ENCODE results near the gene CYTH2.
A peak's percentile ranks its signal among the peaks of the same experiment; 100 is the strongest.

Gene CYTH2

GRCh38 chr19:48445256-48445605 is 23.9 kb upstream of the CYTH2 start:
- peak overlapping the region; percentile 97 for H3K4me3 ChIP-seq (ENCODE audit: control insufficient read depth, low read depth, low read length)
- peak; percentile 87 for DNase-seq (ENCODE audit: low read depth)
- TF ChIP-seq, protein P1, sequence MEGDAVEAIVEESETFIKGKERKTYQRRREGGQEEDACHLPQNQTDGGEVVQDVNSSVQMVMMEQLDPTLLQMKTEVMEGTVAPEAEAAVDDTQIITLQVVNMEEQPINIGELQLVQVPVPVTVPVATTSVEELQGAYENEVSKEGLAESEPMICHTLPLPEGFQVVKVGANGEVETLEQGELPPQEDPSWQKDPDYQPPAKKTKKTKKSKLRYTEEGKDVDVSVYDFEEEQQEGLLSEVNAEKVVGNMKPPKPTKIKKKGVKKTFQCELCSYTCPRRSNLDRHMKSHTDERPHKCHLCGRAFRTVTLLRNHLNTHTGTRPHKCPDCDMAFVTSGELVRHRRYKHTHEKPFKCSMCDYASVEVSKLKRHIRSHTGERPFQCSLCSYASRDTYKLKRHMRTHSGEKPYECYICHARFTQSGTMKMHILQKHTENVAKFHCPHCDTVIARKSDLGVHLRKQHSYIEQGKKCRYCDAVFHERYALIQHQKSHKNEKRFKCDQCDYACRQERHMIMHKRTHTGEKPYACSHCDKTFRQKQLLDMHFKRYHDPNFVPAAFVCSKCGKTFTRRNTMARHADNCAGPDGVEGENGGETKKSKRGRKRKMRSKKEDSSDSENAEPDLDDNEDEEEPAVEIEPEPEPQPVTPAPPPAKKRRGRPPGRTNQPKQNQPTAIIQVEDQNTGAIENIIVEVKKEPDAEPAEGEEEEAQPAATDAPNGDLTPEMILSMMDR (IDR thresholded peaks at IDR 0.05; ENCODE audit: control insufficient read depth, insufficient read depth, low read depth, low read length, missing control alignments): peak; percentile 72

DNA sequence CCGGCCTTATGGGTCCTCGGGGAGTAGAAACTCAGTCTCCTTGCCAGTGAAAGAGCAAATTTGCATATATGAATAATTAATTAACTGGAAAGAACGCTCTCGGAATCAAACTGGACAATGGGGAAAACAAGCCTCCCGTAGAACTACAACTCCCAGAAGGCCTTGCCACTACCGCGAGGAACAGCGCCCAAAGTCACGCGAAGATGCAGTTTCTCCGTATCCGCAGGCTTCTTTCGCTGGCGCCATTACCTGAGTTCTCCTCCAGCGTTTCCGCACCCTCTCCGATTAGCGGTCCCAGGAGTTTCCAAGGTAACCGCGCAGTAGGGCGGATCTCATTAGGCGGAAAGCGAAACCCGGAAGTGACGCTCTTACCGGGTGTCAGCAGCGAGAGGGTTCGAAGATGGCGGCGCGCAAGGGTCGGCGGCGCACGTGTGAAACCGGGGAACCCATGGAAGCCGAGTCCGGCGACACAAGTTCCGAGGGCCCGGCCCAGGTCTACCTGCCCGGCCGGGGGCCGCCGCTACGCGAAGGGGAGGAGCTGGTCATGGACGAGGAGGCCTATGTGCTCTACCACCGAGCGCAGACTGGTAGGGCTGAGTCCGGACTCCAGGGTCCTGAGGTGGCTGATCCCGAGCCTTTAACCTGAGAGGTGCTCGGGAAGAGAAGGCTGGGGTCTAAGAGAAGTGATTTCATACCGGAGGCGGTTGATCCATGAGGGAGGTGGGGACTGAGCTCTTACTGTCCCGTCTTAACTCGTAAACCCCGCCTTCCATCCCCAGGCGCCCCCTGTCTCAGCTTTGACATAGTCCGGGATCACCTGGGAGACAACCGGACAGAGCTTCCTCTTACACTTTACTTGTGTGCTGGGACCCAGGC is 23.3 kb upstream of the CYTH2 start, which contains the start of gene GRWD1:
Gene GRWD1, plus strand, starts transcription at position 378 of the 876 bp plus-strand sequence. Its CDS starts 23 bp downstream, at position 401.
- H3K4me3 ChIP-seq (ENCODE audit: control insufficient read depth, low read depth, low read length): peak within 1 kb of the TSS; percentile 97
- peak; percentile 75 for DNase-seq (ENCODE audit: low read depth)
- TF ChIP-seq, protein P1 (IDR thresholded peaks at IDR 0.05; ENCODE audit: control insufficient read depth, insufficient read depth, low read depth, low read length, missing control alignments): no peak

DNA sequence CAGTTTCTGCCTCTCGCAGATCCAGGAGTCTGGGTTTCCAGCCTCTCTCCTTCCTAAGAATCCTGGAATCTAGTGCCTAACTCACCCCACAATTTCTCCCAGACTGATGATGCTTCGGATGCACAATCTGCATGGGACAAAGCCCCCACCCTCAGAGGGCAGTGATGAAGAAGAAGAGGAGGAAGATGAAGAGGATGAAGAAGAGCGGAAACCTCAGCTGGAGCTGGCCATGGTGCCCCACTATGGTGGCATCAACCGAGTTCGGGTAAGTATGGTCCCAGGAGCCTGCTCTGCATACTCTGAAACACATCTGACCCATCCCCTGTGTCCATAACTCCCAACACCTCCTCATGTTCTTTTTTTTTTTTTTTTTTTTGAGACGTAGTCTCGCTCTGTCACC is 22.6 kb upstream of the CYTH2 start:
- peak overlapping the region; percentile 97 for H3K4me3 ChIP-seq (ENCODE audit: control insufficient read depth, low read depth, low read length)
- TF ChIP-seq, protein P1 (IDR thresholded peaks at IDR 0.05; ENCODE audit: control insufficient read depth, insufficient read depth, low read depth, low read length, missing control alignments): no peak
- DNase-seq (ENCODE audit: low read depth): no peak

DNA sequence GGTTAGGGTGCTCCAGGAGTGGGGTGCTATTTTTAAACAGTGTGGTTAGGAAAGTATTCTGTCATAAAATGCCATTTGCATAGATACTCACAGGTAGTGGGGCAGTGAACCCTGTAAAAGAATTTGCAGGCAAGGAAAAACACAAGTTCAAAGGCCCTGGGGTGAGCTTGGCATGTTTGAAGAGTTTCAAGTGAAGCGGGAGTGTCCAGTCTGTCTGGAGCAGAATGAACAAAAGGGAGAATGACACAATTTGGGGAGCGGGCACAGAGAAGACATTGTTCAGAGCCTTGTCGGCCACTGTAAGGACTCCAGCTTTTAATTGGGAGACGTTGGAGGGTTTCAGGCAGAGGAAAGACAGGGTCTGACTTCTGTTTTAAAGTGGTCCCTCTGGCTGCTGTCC is 20.6 kb upstream of the CYTH2 start:
- TF ChIP-seq, protein P1 (IDR thresholded peaks at IDR 0.05; ENCODE audit: control insufficient read depth, insufficient read depth, low read depth, low read length, missing control alignments): no peak
- no peak for DNase-seq (ENCODE audit: low read depth)
- no peak overlapping the region for H3K4me3 ChIP-seq (ENCODE audit: control insufficient read depth, low read depth, low read length)

- TF ChIP-seq, protein P1 (IDR thresholded peaks at IDR 0.05; ENCODE audit: control insufficient read depth, insufficient read depth, low read depth, low read length, missing control alignments): no peak
- H3K4me3 ChIP-seq (ENCODE audit: control insufficient read depth, low read depth, low read length): no peak overlapping the region
- DNase-seq (ENCODE audit: low read depth): no peak
Measured at GRCh38 chr19:48450441-48450840, 18.7 kb upstream of the CYTH2 start.

- no peak for DNase-seq (ENCODE audit: low read depth)
- TF ChIP-seq, protein P1 (IDR thresholded peaks at IDR 0.05; ENCODE audit: control insufficient read depth, insufficient read depth, low read depth, low read length, missing control alignments): no peak
- H3K4me3 ChIP-seq (ENCODE audit: control insufficient read depth, low read depth, low read length): no peak overlapping the region
Measured at GRCh38 chr19:48450863-48451262, 18.3 kb upstream of the CYTH2 start.
